Mesodermal cell (in vitro differentiated cells): ENCODE data around the gene CEP250.

Source experiments
- H3K27ac ChIP-seq: 2 replicates; pipeline ENCODE4 v1.7.0; 2013; ENCODE audit warnings: mild to moderate bottlenecking, low read depth, low read length, moderate library complexity; ENCODE audit not compliant: severe bottlenecking
- H3K36me3 ChIP-seq: 2 replicates; pipeline ENCODE4 v1.7.1; 2013; ENCODE audit warnings: mild to moderate bottlenecking, low read length, moderate library complexity; ENCODE audit not compliant: control insufficient read depth, insufficient read depth
- H3K4me1 ChIP-seq: one replicate; pipeline ENCODE4 v1.7.1; 2013; ENCODE audit warnings: mild to moderate bottlenecking, low read length; ENCODE audit not compliant: insufficient read depth, control insufficient read depth, poor library complexity, severe bottlenecking
- H3K4me3 ChIP-seq: 2 replicates; pipeline ENCODE4 v1.7.0; 2013; ENCODE audit warnings: low read length, control low read depth, mild to moderate bottlenecking; ENCODE audit not compliant: insufficient read depth, poor library complexity, severe bottlenecking; ENCODE audit errors: extremely low read depth
- H3K9me3 ChIP-seq: 2 replicates; pipeline ENCODE4 v1.7.1; 2013; ENCODE audit warnings: mild to moderate bottlenecking, low read length, moderate library complexity; ENCODE audit not compliant: control insufficient read depth
- WGBS, 2 experiments: methylation state at CpG; one replicate each; pipeline ENCODE4 v1.1.5; 2013; ENCODE audit warnings: missing lambda C conversion rate in 2 of 2; ENCODE audit not compliant: insufficient coverage in 2 of 2; 5-methylcytosine and 5-hydroxymethylcytosine counted together

The CEP250 gene

GRCh38 chr20:35468671-35469334 lies 13.4 kb downstream of the CEP250 start:
- 93 to 97% methylated on average over 4 to 5 of the region's 6 CpGs for WGBS, 2 experiments
- H3K36me3 ChIP-seq: peaks cover 86% of the 10 kb centered on the region
- H3K27ac ChIP-seq: no peak overlapping the region
- peaks cover 13% of the 10 kb centered on the region for H3K4me1 ChIP-seq
- H3K4me3 ChIP-seq: no peak overlapping the region
- no peaks in the 10 kb centered on the region for H3K9me3 ChIP-seq

DNA sequence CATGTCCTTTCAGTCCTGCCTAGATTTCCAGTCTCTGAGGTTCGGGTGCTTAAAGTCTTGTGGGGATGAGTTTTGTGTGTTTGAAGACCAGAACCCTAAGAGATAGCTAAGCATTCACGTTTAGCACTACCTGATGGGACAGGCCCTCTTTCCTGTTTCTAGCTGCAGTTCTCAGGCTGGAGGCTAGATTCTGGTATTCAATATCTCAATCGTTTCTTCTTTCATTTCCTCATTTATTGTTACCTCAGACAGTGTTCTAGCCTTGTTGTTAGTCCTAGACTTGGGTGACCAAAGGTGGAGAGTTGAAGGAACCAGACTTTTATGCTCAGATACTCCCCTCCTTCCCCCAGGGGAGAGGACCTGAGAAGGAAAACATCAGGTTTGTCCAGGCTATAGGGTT lies 16.8 kb downstream of the CEP250 start:
- Histone ChIP-seq H3K4me3 (no peak overlapping the region), H3K9me3 (no peaks in the 10 kb centered on the region), H3K4me1 (peaks cover 9% of the 10 kb centered on the region), H3K27ac (no peak overlapping the region), H3K36me3 (peaks cover 93% of the 10 kb centered on the region)
- 80 to 100% methylated on average over 1 to 2 of the region's 3 CpGs for WGBS, 2 experiments

DNA sequence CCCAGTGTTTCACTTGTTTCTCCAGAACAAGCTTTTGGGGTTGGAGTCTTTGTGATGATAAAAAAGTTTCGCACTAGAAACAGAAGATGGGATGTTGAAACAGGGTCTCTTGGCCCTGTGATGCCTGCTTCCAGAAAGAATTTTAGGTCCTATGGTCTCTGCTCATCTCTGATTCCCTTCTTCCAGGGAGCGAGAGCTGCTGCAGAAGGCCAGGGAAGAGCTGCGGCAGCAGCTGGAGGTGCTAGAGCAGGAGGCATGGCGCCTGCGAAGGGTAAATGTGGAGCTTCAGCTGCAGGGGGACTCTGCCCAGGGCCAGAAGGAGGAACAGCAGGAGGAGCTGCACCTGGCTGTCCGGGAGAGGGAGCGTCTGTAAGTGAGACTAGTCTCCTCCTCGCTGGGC lies 18.3 kb downstream of the CEP250 start:
- H3K9me3 ChIP-seq: no peaks in the 10 kb centered on the region
- H3K27ac ChIP-seq: no peak overlapping the region
- H3K4me1 ChIP-seq: no peaks in the 10 kb centered on the region
- peaks cover 98% of the 10 kb centered on the region for H3K36me3 ChIP-seq
- WGBS, 2 experiments: 96 to 100% methylated on average over 4 to 6 of the region's 8 CpGs
- H3K4me3 ChIP-seq: no peak overlapping the region

- Histone ChIP-seq H3K9me3 (no peaks in the 10 kb centered on the region), H3K4me1 (no peaks in the 10 kb centered on the region), H3K4me3 (no peak overlapping the region), H3K27ac (no peak overlapping the region), H3K36me3 (peaks cover 98% of the 10 kb centered on the region)
- 88 to 100% methylated on average over 2 of the region's 2 CpGs for WGBS, 2 experiments
These were observed 19.0 kb downstream of the CEP250 start for GRCh38 chr20:35474303-35474871.

DNA sequence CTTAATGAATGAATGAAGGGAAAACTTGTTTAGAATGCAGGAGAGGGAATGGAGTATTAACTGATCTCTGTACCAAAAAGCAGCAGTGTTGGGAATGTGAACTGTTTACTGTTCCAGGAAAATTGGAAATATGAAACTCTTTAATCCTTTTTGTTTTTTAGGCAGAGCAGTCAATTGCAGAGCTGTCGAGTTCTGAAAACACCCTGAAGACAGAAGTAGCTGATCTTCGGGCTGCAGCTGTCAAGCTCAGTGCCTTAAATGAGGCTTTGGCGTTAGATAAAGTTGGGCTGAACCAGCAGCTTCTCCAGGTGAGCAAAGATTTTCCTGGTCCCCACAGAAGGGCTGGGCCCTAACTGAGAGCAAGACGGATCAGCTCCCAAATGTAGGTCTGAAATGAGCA lies 20.9 kb downstream of the CEP250 start:
- Histone ChIP-seq H3K27ac (no peak overlapping the region), H3K4me3 (no peak overlapping the region), H3K36me3 (peaks cover 97% of the 10 kb centered on the region), H3K9me3 (no peaks in the 10 kb centered on the region), H3K4me1 (no peaks in the 10 kb centered on the region)
- WGBS, 2 experiments: 92 to 93% methylated on average over 3 to 4 of the region's 4 CpGs

GRCh38 chr20:35478804-35479472 lies 23.5 kb downstream of the CEP250 start:
- Histone ChIP-seq H3K27ac (no peak overlapping the region), H3K4me1 (no peaks in the 10 kb centered on the region), H3K4me3 (no peak overlapping the region), H3K36me3 (peaks cover 77% of the 10 kb centered on the region), H3K9me3 (no peaks in the 10 kb centered on the region)
- 93 to 97% methylated on average over 11 to 15 of the region's 16 CpGs for WGBS, 2 experiments

GRCh38 chr20:35479798-35480197 lies 24.4 kb downstream of the CEP250 start:
- peaks cover 77% of the 10 kb centered on the region for H3K36me3 ChIP-seq
- no peak overlapping the region for H3K27ac ChIP-seq
- WGBS, 2 experiments: 93 to 96% methylated on average over 5 of the region's 5 CpGs
- H3K9me3 ChIP-seq: no peaks in the 10 kb centered on the region
- no peaks in the 10 kb centered on the region for H3K4me1 ChIP-seq
- no peak overlapping the region for H3K4me3 ChIP-seq

DNA sequence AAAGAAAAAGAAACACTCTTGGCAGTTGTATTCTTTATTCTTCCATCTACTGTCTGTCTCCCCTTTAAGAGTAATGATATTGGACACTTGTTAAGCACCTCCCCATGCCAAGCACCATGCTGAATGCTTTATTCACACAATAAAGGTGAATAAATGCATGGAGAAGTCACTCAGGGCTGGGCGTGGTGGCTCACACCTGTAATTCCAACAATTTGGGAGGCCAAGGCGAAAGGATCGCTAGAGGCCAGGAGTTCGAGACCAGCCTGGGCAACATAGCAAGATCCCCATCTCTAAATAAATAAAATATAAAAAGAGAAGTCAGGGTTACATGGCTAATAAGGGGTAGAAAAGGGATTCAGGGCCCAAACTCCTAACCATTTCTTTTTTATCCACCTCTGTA lies 32.1 kb downstream of the CEP250 start:
- H3K9me3 ChIP-seq: no peaks in the 10 kb centered on the region
- no peak overlapping the region for H3K27ac ChIP-seq
- peaks cover 85% of the 10 kb centered on the region for H3K36me3 ChIP-seq
- H3K4me1 ChIP-seq: peaks cover 3% of the 10 kb centered on the region
- no peak overlapping the region for H3K4me3 ChIP-seq
- WGBS, 2 experiments: no CpG with 5 or more reads among the region's 4 CpGs

GRCh38 chr20:35489717-35490116 lies 34.3 kb downstream of the CEP250 start:
- Histone ChIP-seq H3K27ac (no peak overlapping the region), H3K4me3 (no peak overlapping the region), H3K36me3 (peaks cover 93% of the 10 kb centered on the region), H3K4me1 (peaks cover 3% of the 10 kb centered on the region), H3K9me3 (no peaks in the 10 kb centered on the region)
- 91 to 100% methylated on average over 3 to 4 of the region's 5 CpGs for WGBS, 2 experiments

- peaks cover 3% of the 10 kb centered on the region for H3K4me1 ChIP-seq
- H3K27ac ChIP-seq: no peak overlapping the region
- 97 to 100% methylated on average over 4 to 5 of the region's 6 CpGs for WGBS, 2 experiments
- no peaks in the 10 kb centered on the region for H3K9me3 ChIP-seq
- H3K36me3 ChIP-seq: peaks cover 93% of the 10 kb centered on the region
- H3K4me3 ChIP-seq: no peak overlapping the region
These were observed 35.4 kb downstream of the CEP250 start for GRCh38 chr20:35490736-35491181.

GRCh38 chr20:35491823-35492222 lies 36.4 kb downstream of the CEP250 start:
- H3K36me3 ChIP-seq: peaks cover 92% of the 10 kb centered on the region
- no peak overlapping the region for H3K27ac ChIP-seq
- 90 to 97% methylated on average over 2 to 5 of the region's 5 CpGs for WGBS, 2 experiments
- no peaks in the 10 kb centered on the region for H3K9me3 ChIP-seq
- no peak overlapping the region for H3K4me3 ChIP-seq
- peaks cover 3% of the 10 kb centered on the region for H3K4me1 ChIP-seq
